GM12801 (cell line): ENCODE results near the gene KDM2B.

ENCODE experiments used
- TF ChIP-seq, protein P1 (sequence below): IDR thresholded peaks from one replicate; pipeline ENCODE4 v1.5.1; 2011; ENCODE audit warnings: control low read depth; ENCODE audit not compliant: insufficient read length; ENCODE audit errors: extremely low read depth

Gene KDM2B

DNA sequence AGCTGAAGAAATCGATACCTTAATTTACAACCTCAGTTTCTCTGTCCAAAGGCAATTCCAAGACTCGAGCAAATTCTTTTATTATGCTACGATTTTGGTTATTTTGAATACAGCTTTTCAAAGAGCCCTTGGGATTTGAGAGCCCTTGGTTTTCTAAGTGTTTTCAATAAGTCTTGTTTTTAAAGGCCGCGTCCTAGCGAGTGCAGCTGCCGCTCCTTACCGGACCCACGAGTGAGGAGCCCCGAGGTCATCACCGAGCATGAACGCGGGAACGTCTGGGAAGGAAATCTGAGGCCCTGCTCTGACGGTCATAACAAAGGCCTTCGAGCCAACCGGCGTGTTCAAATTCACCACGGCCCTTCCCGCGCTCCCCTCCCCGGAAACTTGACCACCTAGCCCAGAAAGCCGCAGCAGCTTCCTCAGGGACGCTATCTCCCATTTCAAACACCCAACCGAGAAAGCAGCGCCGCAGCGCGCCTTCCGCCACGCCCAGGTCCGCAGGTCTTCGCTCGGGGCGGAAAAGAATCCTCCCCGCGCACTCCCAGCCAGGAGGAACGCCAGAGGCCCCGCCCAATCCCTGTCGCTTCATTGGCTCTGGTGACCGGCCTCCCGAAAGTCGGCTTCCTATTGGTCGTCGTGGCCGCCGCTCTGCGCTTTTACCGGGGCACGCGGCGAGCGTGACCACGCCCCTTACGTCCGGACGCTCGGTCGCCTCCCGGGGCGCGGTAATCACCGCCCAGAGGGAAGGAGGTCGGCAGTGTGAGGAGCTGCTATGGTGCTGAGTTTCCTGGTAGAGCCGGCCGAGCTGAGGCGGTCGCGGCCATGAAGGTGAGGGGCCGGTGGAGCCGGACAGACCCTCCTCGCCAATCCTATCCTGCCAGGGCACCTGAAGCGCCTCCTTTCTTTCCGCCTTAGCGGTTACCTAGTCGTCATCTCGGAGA, 181.2 kb downstream of the KDM2B start, which contains the start of gene RNF34:
Gene RNF34, plus strand, starts transcription at position 728 of the 941 bp plus-strand sequence. Its CDS starts 95 bp downstream, at position 823.
- TF ChIP-seq, protein P1, sequence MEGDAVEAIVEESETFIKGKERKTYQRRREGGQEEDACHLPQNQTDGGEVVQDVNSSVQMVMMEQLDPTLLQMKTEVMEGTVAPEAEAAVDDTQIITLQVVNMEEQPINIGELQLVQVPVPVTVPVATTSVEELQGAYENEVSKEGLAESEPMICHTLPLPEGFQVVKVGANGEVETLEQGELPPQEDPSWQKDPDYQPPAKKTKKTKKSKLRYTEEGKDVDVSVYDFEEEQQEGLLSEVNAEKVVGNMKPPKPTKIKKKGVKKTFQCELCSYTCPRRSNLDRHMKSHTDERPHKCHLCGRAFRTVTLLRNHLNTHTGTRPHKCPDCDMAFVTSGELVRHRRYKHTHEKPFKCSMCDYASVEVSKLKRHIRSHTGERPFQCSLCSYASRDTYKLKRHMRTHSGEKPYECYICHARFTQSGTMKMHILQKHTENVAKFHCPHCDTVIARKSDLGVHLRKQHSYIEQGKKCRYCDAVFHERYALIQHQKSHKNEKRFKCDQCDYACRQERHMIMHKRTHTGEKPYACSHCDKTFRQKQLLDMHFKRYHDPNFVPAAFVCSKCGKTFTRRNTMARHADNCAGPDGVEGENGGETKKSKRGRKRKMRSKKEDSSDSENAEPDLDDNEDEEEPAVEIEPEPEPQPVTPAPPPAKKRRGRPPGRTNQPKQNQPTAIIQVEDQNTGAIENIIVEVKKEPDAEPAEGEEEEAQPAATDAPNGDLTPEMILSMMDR: no peak

DNA sequence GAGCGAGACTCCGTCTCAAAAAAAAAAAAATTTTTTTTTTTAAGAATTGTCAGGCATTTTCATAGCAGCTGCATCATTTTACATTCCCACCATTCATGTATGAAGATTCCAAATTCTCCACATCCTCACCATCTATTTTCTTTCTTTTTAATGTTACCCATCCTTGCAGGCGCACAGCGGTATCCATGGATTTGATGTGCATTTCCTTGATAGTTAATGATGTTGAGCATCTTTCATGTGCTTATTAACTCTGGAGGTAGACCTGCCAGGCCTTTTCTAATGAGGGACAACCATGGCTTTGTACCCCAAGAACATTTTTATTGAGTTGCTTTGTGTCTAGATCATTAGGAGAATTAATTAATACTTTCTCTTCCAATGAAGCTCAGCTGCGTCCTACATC, 182.5 kb downstream of the KDM2B start:
- TF ChIP-seq, protein P1: no peak

DNA sequence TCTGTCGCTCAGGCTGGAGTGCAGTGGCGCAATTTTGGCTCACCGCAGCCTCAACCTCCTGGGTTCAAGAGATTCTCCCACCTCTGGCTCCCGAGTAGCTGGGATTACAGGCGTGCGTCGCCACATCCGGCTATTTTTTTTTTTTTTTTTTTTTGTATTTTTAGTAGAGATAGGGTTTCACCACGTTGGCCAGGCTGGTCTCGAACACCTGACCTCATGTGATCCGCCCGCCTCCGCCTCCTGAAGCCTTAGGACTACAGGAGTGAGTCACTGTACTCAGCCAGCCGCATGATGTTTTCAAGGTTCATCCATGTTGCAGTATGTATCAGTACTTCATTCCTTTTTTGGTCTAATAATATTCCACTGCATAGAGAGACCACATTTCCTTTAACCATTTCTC, 183.3 kb downstream of the KDM2B start:
- TF ChIP-seq, protein P1: no peak

DNA sequence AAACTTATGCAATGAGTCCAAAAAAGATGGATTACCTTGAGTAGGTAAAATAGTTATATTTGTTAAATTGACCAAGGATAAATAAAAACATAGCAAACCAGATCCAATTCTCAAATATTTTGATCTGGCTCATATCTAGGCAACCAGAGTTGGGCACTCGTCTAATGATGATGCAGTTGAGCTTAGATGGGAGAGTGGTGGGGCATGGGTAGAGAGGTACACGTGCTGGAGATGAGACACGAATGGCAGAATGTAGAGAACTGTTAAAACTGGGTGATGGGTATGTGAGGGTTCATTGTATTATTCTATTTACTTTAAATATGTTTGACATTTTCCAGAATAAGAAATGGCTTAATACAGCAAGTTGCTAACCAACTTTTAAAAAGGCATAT, 188.5 kb downstream of the KDM2B start:
- TF ChIP-seq, protein P1: no peak

DNA sequence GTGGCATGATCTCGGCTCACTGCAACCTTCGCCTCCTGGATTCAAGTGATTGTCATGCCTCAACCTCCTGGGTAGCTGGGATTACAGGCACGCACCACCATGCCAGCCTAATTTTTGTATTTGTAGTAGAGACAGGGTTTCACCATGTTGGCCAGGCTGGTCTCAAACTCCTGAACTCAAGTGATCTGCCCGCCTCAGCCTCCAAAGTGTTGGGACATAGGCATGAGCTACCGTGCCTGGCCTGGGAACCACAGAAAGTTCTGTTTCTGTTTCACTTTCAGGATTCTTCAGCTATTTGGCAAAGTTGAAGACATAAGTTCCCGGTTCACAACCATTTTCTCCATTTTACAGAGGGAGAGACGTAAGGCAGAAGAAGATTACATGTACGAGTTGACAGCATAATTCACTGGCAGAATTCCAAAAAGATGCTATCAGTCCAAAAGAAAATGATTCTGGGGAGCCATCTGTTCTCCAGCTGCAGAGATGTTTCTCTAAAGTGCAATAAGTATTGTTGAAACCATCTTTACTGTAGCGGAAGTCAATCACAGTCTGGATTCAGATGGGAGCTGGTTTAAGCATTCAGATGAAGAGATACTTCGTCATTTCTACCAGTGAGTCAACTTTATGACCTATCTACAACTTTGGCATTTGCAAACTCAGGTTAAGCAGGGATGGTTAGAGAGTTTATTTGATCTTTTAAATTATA, 189.1 kb downstream of the KDM2B start:
- TF ChIP-seq, protein P1: no peak

DNA sequence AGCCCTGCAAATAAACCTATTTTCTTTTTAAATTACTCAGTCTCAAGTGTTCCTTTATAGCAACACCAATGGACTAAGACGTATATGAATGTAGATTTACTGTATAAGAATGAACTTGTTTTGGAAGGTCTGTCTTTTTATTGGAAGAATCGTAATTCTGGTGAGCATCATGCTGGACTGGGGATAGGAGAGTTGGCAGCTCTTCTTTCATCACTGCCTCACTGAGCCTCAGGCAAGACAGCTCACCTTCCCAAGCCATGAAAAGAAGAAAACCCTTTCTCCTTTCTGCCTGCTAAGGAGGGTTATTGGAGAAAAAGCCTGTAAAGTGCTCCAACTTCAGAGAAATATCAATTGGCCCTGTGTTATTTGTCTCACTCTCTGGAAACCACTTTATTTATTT, 190.0 kb downstream of the KDM2B start:
- TF ChIP-seq, protein P1: no peak

DNA sequence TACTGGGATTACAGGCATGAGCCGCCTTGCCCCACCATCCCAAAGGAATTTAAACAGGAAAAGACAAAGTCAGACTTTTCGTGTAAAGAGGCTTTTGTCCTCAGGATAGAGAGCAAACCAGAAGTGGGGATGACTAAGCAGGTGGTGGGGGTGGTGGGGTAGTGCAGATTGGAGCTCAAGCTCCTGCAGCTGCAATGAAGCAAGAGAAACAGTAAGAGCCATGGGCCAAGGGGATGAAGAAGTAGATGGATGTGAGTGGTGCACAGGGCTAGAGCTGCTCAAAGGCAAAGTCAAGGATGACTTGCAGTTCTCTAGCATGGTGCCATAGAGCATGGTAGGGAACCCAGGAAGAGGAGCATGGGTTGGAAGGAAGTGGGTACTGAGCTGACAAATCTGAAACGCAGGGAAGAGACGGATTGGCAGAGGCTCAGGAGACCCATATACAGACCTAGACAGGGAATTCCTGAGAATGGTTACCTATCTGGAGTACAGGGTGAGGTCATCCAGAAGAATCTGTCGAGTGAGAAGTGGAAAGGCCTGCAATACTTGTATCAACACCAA, 192.3 kb downstream of the KDM2B start:
- TF ChIP-seq, protein P1: no peak
